T-helper 17 cell (primary cell): ENCODE results near the gene BLACAT1. TPM values are rescaled to one million over a fixed set of nuclear protein-coding genes. Genes with fewer than 3 reads are reported as not detected.
A peak's percentile ranks its signal among the peaks of the same experiment; 100 is the strongest.
"Not testable (repeated sequence)": the region's sequence is repeated elsewhere in the genome, so short reads cannot be mapped to it uniquely, and the experiment has no call there.

ENCODE experiments used
- ATAC-seq: fragments of 150-1000 bp; cut with Tn5 transposase; 2 replicates; pipeline ENCODE4 v1.10.0; 2021; ENCODE audit warnings: mild to moderate bottlenecking, moderate library complexity
- DNase-seq, 3 donors: peaks; one replicate each; pipeline versions ENCODE4 v3.0.0 to v3.0.0-alpha.2; 2020 to 2021
- H3K9me3 ChIP-seq: one replicate; pipeline ENCODE4 v1.7.0; 2013; ENCODE audit warnings: low read length, mild to moderate bottlenecking; ENCODE audit not compliant: control insufficient read depth, poor library complexity, severe bottlenecking
- H3K27ac Mint-ChIP-seq: one replicate; pipeline ENCODE4 v1.8.0; 2022; ENCODE audit warnings: mild to moderate bottlenecking, moderate library complexity, mixed read lengths
- H3K27me3 Mint-ChIP-seq: one replicate; pipeline ENCODE4 v1.8.0; 2022; ENCODE audit warnings: mixed read lengths
- H3K36me3 Mint-ChIP-seq: one replicate; pipeline ENCODE4 v1.8.0; 2022; ENCODE audit warnings: low read depth, mixed read lengths
- H3K4me1 Mint-ChIP-seq: one replicate; pipeline ENCODE4 v1.8.0; 2022; ENCODE audit warnings: mild to moderate bottlenecking, mixed read lengths
- H3K4me3 Mint-ChIP-seq: one replicate; pipeline ENCODE4 v1.8.0; 2022; ENCODE audit warnings: mild to moderate bottlenecking, moderate library complexity, mixed read lengths
- total RNA-seq, 4 donors: library from RNA in 2 of 4; stranded (reverse) in 2 of 4; gene quantifications; one replicate each; pipeline ENCODE4 v1.2.3 and lab custom pipeline; 2022 to 2026

The BLACAT1 gene
- total RNA-seq, 2 donors from 2014 or later = 0.10 TPM

GRCh38 chr1:205422993-205423642 lies 32.7 kb downstream of the BLACAT1 start:
- DNase-seq = no peak
- Mint-ChIP-seq H3K36me3 (peaks cover 10% of the 10 kb centered on the region), H3K4me3 (no peak overlapping the region), H3K27me3 (peaks cover 62% of the 10 kb centered on the region), H3K4me1 (peaks cover 9% of the 10 kb centered on the region), H3K27ac (no peak overlapping the region)
- no peaks in the 10 kb centered on the region for H3K9me3 ChIP-seq
- no peak for ATAC-seq

- peaks cover 5% of the 10 kb centered on the region for H3K4me1 Mint-ChIP-seq
- DNase-seq (no peak), ATAC-seq (no peak)
- H3K9me3 ChIP-seq = no peaks in the 10 kb centered on the region
- H3K27me3 Mint-ChIP-seq = peaks cover 57% of the 10 kb centered on the region
- no peak within 1 kb of the TSS for H3K4me3 Mint-ChIP-seq
- peak within 1 kb of the TSS; percentile 66 for H3K27ac Mint-ChIP-seq
- peaks cover 10% of the 10 kb centered on the region for H3K36me3 Mint-ChIP-seq
Observed at GRCh38 chr1:205421798-205422197, 34.0 kb downstream of the BLACAT1 start, which contains the start of gene LEMD1. Gene LEMD1 (minus strand): TSS chr1:205422056. CDS start chr1:205420536, 1,520 bp downstream.

GRCh38 chr1:205420938-205421337 lies 34.9 kb downstream of the BLACAT1 start:
- Mint-ChIP-seq H3K27me3 (peaks cover 48% of the 10 kb centered on the region), H3K4me1 (peaks cover 2% of the 10 kb centered on the region), H3K27ac (no peak overlapping the region), H3K4me3 (no peak overlapping the region), H3K36me3 (peaks cover 5% of the 10 kb centered on the region)
- no peak for ATAC-seq
- DNase-seq = no peak
- no peaks in the 10 kb centered on the region for H3K9me3 ChIP-seq

GRCh38 chr1:205417870-205418635 lies 37.8 kb downstream of the BLACAT1 start:
- H3K4me3 Mint-ChIP-seq = no peak overlapping the region
- peaks cover 8% of the 10 kb centered on the region for H3K36me3 Mint-ChIP-seq
- no peak overlapping the region for H3K27ac Mint-ChIP-seq
- no peaks in the 10 kb centered on the region for H3K9me3 ChIP-seq
- DNase-seq = no peak
- peaks cover 35% of the 10 kb centered on the region for H3K27me3 Mint-ChIP-seq
- peaks cover 9% of the 10 kb centered on the region for H3K4me1 Mint-ChIP-seq
- ATAC-seq = no peak

- no peak overlapping the region for H3K27ac Mint-ChIP-seq
- H3K27me3 Mint-ChIP-seq = peaks cover 20% of the 10 kb centered on the region
- no peaks in the 10 kb centered on the region for H3K9me3 ChIP-seq
- H3K4me1 Mint-ChIP-seq = peaks cover 9% of the 10 kb centered on the region
- peaks cover 5% of the 10 kb centered on the region for H3K36me3 Mint-ChIP-seq
- no peak overlapping the region for H3K4me3 Mint-ChIP-seq
- no peak for DNase-seq
- no peak for ATAC-seq
Observed at GRCh38 chr1:205416322-205416721, 39.5 kb downstream of the BLACAT1 start.

GRCh38 chr1:205410581-205411298 lies 45.1 kb downstream of the BLACAT1 start:
- no peaks in the 10 kb centered on the region for H3K9me3 ChIP-seq
- Mint-ChIP-seq H3K27ac (no peak overlapping the region), H3K4me3 (no peak overlapping the region), H3K27me3 (peaks cover 16% of the 10 kb centered on the region), H3K36me3 (peaks cover 5% of the 10 kb centered on the region), H3K4me1 (peaks cover 18% of the 10 kb centered on the region)
- ATAC-seq = no peak
- no peak for DNase-seq

- H3K9me3 ChIP-seq = no peaks in the 10 kb centered on the region
- ATAC-seq (no peak), DNase-seq (no peak)
- Mint-ChIP-seq H3K4me3 (no peak overlapping the region), H3K36me3 (peaks cover 5% of the 10 kb centered on the region), H3K27ac (no peak overlapping the region), H3K4me1 (peaks cover 11% of the 10 kb centered on the region), H3K27me3 (peaks cover 8% of the 10 kb centered on the region)
Observed at GRCh38 chr1:205407970-205408369, 47.9 kb downstream of the BLACAT1 start.

GRCh38 chr1:205406252-205406651 lies 49.6 kb downstream of the BLACAT1 start:
- peak overlapping the region; percentile 58 for H3K4me3 Mint-ChIP-seq
- H3K36me3 Mint-ChIP-seq, H3K4me1 Mint-ChIP-seq, H3K27me3 Mint-ChIP-seq, DNase-seq, H3K9me3 ChIP-seq, H3K27ac Mint-ChIP-seq, ATAC-seq: not testable (repeated sequence)

Other genes with a start within 250 kb of the BLACAT1 start
- gene DSTYK, start 244.3 kb downstream of the BLACAT1 start, total RNA-seq = 10 to 100 TPM; 10.5 to 13.5 TPM
- 10 to 100 TPM in 1 of 2 donors, under 1 TPM in 1; 0.65 to 10.2 TPM for gene TMCC2, start 228.1 kb downstream of the BLACAT1 start, total RNA-seq
- gene NUAK2, start 134.3 kb downstream of the BLACAT1 start, total RNA-seq = 1 to 10 TPM; 5.1 to 8.6 TPM
- not detected for gene KLHDC8A, start 99.1 kb downstream of the BLACAT1 start, total RNA-seq
- gene LEMD1, start 34.0 kb downstream of the BLACAT1 start, total RNA-seq = not detected
- gene CDK18, start 48.6 kb upstream of the BLACAT1 start, total RNA-seq = 1 to 10 TPM in 1 of 2 donors, under 1 TPM in 1; 0.94 to 1.7 TPM
- 100 to 1,000 TPM in 1 of 2 donors, 10 to 100 TPM in 1; 92.8 to 100 TPM for gene ELK4, start 176.0 kb upstream of the BLACAT1 start, total RNA-seq
- gene SLC45A3, start 224.5 kb upstream of the BLACAT1 start, total RNA-seq = 1 to 10 TPM in 1 of 2 donors, under 1 TPM in 1; 0.80 to 1.7 TPM